ENCODE results near the gene CADM1.

DNA sequence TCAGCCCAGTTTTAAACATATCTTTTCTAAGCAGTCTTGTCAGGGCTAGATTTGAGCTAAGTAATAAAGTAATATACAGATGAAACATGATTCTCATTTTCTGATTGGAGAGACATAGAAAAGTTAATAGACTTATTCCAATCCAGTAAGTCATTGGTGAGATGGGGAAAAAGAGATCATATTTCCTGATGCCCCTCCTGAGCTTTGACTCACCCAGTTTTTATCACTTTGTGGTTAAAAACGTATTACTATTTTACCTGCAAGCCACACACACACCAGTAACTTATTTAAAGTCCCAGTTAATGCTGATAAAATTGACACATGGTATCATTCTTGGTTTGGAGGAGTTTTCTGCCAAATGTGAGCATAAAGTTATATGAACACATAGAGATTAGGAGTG lies 306.8 kb downstream of the CADM1 start:
- TF ChIP-seq POLR2A (IDR thresholded peaks at IDR 0.05; ENCODE audit: low read length) = no peak
- no peak for TF ChIP-seq GATA1 (IDR thresholded peaks at IDR 0.05; ENCODE audit: low read depth, low read length)
